Loucy (cell line): Measurements from ENCODE around the gene SEMA5B.

Experiments used
- EZH2phosphoT487 ChIP-seq: fragments of 200-600 bp; IDR thresholded peaks from 2 replicates; pipeline ENCODE4 v1.6.1; 2018; ENCODE audit warnings: antibody characterized with exemption, mild to moderate bottlenecking, moderate library complexity, borderline replicate concordance
- TF ChIP-seq, protein P1 (sequence below): fragments of 200-600 bp; sonication (generic); conservative IDR thresholded peaks from 2 replicates; pipeline ENCODE4 v1.5.1; 2014; ENCODE audit warnings: mild to moderate bottlenecking, antibody characterized with exemption, low read length

- TF ChIP-seq, protein P1, sequence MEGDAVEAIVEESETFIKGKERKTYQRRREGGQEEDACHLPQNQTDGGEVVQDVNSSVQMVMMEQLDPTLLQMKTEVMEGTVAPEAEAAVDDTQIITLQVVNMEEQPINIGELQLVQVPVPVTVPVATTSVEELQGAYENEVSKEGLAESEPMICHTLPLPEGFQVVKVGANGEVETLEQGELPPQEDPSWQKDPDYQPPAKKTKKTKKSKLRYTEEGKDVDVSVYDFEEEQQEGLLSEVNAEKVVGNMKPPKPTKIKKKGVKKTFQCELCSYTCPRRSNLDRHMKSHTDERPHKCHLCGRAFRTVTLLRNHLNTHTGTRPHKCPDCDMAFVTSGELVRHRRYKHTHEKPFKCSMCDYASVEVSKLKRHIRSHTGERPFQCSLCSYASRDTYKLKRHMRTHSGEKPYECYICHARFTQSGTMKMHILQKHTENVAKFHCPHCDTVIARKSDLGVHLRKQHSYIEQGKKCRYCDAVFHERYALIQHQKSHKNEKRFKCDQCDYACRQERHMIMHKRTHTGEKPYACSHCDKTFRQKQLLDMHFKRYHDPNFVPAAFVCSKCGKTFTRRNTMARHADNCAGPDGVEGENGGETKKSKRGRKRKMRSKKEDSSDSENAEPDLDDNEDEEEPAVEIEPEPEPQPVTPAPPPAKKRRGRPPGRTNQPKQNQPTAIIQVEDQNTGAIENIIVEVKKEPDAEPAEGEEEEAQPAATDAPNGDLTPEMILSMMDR = no peak
- TF ChIP-seq EZH2phosphoT487 = no peak
Measured at GRCh38 chr3:123066896-123067688, 39.5 kb upstream of the SEMA5B start, which contains the start of gene PDIA5.
